Measurements from ENCODE around the gene MORC4.

MORC4 gene

DNA sequence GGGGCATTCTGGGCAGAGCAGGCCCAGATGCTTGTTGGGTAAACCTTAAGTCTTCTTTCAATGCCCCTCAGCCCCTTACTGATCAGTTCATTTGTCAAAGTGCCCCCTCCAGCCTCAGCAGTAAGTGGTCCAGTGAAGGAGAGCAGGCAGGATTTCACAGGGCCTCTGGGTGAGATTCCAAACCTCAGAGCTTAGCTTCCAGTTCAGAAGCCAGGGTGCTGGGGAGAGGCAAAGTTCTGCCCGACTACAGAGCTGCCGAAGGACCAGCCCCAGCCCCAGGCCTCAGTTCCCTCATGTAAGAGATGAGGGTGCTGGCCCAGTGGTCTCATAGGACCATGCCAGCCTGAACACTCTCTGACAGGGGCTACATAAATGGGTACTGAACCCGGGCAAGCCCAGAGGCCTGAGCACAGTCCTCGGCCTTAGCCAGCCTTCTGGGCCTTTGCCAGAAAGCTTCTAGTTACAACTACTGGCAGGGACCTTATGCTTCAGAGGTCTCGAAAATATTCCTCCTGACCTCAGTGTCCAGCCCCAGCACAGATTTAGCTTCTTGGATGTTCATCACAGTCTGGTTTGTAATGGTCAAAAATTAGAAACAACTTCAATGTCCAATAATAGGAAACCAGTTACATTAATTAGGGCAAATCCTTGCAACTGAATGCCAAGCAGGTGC, 96.0 kb downstream of the MORC4 start:
- no peak for FAIRE-seq

DNA sequence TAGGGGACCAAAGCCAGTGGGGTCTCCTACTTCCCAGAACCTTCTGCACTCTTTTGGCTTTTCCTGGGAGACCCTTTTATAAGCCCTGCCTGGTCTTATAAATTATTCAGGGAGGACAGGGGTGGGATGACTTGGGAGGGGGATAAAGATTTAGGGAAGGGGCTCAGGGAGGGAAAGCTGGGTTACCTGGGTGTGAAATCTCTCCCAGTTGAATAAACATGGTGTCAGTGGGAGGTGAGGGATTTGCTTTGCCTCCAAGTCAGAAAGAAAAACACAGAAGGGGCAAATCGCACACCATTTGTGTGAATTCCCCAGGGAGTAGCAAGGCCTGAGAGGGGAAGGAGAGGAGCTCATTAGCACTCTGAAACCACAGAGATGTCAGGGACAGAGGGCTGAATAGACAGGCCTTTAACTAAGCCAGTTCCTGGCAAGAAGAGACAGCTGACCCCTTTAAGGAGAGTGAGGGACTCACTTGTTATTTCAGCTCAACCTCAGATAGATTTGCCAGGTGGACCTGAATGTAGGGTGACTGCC, 96.7 kb downstream of the MORC4 start, which contains the start of gene RIPPLY1:
Gene RIPPLY1 (minus strand): TSS at position 51 of the 534 bp plus-strand sequence. CDS start 54 bp downstream, outside the sequence.
- FAIRE-seq, result no peak

DNA sequence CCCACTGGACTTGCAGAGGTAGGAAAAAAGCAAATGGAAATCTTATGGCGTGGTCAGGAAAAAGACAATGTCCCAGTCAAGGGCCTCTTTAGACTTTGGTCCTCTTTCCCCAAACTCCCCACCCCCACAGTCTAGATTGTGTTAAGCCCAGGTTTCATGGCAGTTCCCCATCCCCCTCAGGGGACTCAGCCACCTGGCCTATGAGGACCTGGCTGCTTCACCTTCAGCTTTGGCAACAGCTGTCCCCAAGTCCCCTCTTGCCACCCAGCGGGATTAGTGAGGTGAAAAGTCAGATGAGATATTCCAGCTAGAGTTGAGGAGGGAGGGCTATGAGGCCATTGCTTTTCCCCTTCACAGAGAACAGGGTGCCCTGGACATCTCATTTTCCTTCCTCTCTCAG, 97.3 kb downstream of the MORC4 start:
- no peak for FAIRE-seq

DNA sequence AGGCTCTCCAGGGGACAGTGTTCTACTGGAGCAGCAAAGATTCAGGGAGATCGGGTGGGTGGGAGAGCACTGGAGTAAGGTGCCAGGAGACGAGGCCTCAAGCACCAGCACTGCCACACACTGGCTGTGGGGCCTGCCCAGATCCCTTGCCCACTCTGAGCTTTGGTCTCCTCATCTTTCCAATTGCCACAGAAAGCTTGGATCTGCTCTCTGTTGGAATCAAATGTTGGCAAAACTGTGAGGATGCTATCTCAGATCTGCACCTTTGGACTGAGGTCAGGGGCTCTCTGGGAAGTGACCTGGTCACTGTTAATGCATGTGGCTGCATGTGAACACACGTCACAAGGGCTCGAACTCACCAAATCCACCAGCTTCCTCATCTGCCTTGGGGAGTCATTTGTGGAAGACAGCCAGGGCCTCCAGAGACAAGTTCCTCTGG, 98.2 kb downstream of the MORC4 start:
- no peak for FAIRE-seq

DNA sequence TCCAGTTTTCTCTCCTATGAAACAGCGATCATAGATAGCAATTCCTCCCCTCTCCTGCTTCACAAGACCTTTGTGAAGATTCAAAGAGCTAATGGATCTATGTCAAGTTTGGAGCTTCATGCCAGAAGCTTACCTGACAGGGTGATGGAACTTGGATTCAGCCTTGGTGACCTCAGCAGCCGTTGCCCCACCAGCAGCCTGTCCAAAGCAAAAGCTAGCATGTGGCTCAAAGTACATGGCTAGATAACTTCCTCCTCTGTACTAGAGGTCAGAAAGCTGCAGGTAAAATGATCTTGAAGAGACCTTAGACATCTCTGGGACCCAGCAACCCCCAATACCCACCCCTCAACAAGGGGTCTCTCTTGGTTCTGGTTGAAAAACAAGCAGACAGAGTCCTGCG, 98.7 kb downstream of the MORC4 start:
- FAIRE-seq, result no peak

DNA sequence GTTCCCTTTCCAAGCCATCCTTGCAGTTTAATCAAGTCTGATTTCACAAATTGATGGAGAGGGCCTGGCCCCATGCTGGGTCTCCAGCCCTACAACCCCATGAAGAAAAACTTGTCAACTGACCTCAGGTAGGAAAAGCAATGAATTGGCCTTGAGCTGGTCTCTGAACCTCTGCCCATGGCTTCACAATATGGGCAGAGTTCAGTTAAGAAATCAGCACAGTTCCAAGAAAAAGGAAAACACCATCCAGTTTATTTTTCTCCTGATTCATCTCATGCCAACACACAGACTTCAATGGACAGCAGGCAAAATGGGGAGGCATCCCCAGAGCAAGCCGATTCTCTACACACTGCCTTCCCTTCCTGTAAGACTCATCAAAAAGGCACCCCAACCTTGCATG, 100.2 kb downstream of the MORC4 start:
- no peak for FAIRE-seq

DNA sequence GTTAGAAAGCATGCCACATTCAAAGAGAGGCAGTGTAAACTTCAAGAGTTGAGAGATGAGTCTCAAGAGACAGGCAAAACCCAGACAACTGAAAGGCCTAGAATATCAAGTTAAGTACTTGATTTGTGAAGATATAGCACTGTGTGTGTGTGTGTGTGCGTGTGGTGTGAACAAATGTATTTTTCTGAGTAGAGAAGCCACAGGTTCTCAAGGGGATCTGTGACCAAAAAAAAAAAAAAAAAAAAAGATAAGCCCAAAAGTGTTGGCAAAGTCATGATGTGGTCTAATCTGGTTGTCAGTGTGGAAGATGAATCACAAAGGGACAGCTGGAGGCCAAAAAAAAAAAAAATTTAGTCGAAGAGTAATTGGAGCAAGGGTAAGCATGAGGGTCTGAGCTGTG, 100.7 kb downstream of the MORC4 start:
- FAIRE-seq, result no peak

DNA sequence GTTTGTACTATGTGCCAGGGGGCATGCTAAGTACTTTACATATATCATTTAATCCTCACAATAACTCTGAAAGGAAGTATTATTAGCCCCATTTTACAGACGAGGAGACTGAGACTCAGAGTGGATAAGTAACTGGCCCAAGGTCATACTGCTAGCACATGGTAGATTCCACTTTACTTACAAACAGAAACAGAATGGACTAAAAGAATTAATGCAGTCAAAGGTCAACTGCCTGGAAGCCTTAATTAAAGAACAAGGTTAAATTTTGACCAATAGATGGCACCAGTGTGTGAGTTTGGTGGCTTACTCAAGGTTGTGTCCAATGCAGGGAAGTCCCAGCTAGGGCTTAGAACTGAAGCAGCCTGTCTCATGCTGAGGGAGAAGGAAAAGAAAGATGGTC, 101.5 kb downstream of the MORC4 start:
- no peak for FAIRE-seq

DNA sequence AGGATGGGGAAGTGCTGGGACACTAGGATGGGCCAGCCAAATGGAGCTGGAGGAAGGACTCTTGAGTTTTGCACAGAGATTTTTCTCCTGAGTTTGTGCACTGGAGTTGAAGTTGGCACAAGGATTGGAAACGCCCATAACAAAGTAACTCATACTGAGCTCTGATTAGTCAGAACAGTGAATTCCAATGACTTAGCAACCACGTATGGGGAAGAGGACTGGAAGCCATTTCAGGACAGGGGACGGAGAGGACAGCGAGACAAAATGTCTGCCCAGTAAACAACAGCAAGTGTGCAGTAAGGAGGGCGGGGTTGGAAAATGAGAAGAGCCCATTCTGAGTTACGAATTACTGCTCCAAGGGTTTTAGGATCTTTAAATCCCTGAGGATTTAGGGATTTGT, 102.8 kb downstream of the MORC4 start:
- FAIRE-seq, result no peak

DNA sequence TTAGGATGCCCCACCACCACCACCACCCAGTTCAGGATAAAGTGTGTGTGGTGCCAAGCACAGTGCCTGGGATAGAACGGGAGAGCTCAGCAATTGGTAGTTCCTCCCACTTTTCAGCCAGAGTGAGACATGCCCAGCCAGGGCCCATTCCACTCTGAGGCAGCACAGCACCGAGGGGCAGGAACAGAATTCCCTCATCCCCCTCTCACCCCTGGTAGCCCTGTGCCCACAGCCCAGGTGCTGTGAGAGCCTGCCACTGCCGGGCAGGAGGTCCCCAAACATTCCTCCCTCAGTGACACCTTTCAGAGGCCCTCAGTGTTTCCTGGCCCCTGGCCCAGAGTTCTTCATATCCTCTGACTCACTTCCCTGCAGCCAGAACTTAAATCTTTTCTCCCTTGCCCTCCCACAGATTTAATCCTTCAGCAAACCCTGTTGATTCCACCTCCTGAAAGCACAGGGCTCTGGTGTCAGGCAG, 105.0 kb downstream of the MORC4 start:
- no peak for FAIRE-seq

DNA sequence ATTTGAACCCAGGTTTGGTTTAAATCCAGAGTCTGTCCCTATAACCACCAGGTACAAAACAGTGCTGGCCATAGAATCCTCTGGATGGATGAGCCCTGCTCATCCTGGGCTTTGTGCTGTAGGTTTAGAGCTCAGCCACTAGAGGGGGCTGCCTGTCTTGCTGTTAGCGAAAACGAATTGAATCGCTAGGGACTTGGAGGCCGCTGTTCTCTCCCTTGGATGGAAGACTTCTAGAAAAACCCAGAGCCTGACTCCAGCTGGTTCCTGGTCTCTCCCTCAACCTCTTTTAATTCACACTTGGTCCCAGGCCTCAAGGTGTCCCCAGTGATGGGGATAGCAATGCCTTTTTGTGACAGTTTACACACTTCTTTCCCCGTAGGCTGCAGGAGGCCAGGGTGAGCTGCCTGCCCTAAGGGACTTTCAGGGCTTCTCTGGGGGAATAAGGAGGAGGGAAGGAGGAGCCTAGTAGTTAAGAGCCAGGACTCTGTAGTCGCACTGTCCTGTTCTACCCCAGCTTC, 105.6 kb downstream of the MORC4 start:
- no peak for FAIRE-seq

DNA sequence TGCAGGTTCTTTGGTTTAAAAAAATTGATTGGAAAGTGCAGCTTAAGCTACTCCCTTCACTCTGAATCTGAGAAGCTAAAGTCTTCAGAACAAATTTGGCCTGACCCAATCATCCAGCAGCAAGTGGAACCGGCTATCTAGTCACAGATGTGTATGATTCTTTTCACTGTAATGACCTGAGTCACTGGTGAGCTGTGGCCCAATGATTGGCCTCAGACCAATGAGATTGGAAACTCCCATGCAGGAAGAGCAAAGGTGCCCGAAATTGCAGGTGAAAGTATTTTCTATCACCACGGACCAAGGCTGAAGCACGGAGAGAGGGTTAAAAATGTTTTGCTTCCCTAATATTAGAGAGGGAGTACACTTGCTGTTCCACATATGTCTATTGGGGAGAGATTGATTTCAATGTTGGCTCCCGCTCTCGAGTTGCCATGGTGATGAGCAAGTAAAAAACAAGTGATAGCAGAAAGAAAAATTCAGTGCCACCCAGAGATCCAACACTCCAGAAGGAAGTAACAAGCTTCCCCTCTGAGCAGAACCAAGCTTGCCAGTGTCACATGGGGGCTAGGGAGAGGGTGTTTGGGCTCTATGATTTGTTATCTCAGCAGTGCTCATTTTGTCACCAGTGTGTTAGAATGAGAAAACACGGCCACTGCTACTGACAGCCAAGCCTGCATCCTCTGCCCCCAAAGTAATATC, 108.1 kb downstream of the MORC4 start:
- no peak for FAIRE-seq

Data from TTC549 (cell line).